Heart left ventricle (tissue), 13 donors: Measurements from ENCODE around the gene CARS1.

Experiments
- POLR2A ChIP-seq, 2 donors: fragments of 450-650 bp; IDR thresholded peaks; one replicate each; pipeline ENCODE4 v1.6.1; 2017; ENCODE audit warnings: antibody characterized with exemption in 2 of 2, mild to moderate bottlenecking in 2 of 2, moderate library complexity in 2 of 2
- TF ChIP-seq, protein P1 (sequence below), 12 donors: fragments of 200-600 bp; sonication (generic) in 4 of 12; IDR thresholded peaks; one replicate each; pipeline versions ENCODE4 v1.5.0 to v1.8.0; 2018 to 2022; ENCODE audit warnings: antibody characterized with exemption in 12 of 12, mild to moderate bottlenecking in 5 of 12
- donor health status: ischemic (EF 13 %, LVEDD 7.1; RV severe dilation, severe dysfunction).
- donor health status: DM: no; HTN: yes; CAD: no.
- donor health status: DM: no; HTN: no; CAD: no.
- donor health status: ischemic (EF 25% LVEDD 6.9; RV normal size, moderate dysfunction).
- donor health status: ischemic (EF 25% LVEDD 5.7; RV mildly dilated, moderate dysfunction).
- donor health status: ischemic (EF 35%, LVEDD 5.7; RV mildly dilated, moderate dysfunction).
- donor health status: nonischemic (EF 11% LVEDD 7.7; RV severe dilation, severe dysfunction).
- donor health status: DM: yes; HTN: yes; CAD: no.
- donor health status: PGD.
- donor health status: ischemic (EF 29% LVEDD 5.4; RV normal size, mild dysfunction).
- donor health status: nonischemic (EF 23%, LVEDD 6.1; RV moderate dilation, normal function).

DNA sequence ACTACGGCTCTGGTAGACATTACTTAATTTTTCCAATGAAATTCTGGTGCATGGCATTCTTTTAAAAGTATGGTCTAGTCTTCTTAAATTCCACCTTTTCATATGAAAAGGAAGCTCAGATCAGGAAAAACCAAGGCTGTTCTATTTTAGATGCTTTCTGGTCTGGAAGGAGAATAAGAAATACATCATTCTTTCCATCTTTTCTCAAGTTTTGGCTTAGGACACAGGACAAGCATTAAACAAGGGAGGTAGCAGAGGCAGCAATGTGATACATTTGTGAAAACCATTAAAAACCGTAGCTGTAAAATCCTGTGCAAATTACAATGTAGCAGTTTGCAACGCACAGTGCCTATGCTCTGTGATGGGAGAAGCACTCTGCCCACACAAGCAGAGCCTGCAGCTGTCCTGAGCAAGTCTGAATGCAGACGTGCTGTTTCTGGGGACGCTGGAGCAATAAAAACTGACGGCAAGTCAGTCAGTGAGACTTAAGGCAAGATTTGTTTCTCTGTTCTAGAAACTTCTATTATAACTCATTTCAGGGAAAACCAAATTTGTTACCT is 88.8 kb downstream of the CARS1 start:
- TF ChIP-seq, protein P1, sequence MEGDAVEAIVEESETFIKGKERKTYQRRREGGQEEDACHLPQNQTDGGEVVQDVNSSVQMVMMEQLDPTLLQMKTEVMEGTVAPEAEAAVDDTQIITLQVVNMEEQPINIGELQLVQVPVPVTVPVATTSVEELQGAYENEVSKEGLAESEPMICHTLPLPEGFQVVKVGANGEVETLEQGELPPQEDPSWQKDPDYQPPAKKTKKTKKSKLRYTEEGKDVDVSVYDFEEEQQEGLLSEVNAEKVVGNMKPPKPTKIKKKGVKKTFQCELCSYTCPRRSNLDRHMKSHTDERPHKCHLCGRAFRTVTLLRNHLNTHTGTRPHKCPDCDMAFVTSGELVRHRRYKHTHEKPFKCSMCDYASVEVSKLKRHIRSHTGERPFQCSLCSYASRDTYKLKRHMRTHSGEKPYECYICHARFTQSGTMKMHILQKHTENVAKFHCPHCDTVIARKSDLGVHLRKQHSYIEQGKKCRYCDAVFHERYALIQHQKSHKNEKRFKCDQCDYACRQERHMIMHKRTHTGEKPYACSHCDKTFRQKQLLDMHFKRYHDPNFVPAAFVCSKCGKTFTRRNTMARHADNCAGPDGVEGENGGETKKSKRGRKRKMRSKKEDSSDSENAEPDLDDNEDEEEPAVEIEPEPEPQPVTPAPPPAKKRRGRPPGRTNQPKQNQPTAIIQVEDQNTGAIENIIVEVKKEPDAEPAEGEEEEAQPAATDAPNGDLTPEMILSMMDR (IDR thresholded peaks at IDR 0.05): no peak
- TF ChIP-seq POLR2A (IDR thresholded peaks at IDR 0.05): no peak
